Activated CD4-positive, alpha-beta T cell treated with anti-CD3 and anti-CD28 coated beads for 24 hours (primary cell): Measurements from ENCODE around the gene FHOD3.
"Not testable (repeated sequence)": the region's sequence is repeated elsewhere in the genome, so short reads cannot be mapped to it uniquely, and the experiment has no call there.

ENCODE experiments used
- DNase-seq, 2 donors: peaks; one replicate each; pipeline ENCODE4 v3.0.0-alpha.2; 2020; ENCODE audit warnings: low read depth in 2 of 2

The FHOD3 gene

GRCh38 chr18:36782710-36783109 lies 485.2 kb downstream of the FHOD3 start:
- DNase-seq: no peak

- DNase-seq: no peak
Measured at GRCh38 chr18:36783792-36784191, 486.3 kb downstream of the FHOD3 start.

- DNase-seq: no peak
Measured at GRCh38 chr18:36786686-36787085, 489.2 kb downstream of the FHOD3 start.

GRCh38 chr18:36792634-36793283 lies 495.2 kb downstream of the FHOD3 start:
- DNase-seq: no peak

- no peak for DNase-seq
Measured at GRCh38 chr18:36798738-36799473, 501.4 kb downstream of the FHOD3 start.

- DNase-seq: no peak
Measured at GRCh38 chr18:36805105-36805504, 507.6 kb downstream of the FHOD3 start.

GRCh38 chr18:36808681-36809080 lies 511.2 kb downstream of the FHOD3 start:
- DNase-seq: no peak

GRCh38 chr18:36809590-36810381 lies 512.3 kb downstream of the FHOD3 start:
- DNase-seq: peak in 1 of 2 donors; percentile 10

GRCh38 chr18:36811430-36811829 lies 513.9 kb downstream of the FHOD3 start:
- no peak for DNase-seq

- no peak for DNase-seq
Measured at GRCh38 chr18:36811955-36812354, 514.4 kb downstream of the FHOD3 start.

GRCh38 chr18:36812678-36813077 lies 515.2 kb downstream of the FHOD3 start:
- DNase-seq: no peak

- DNase-seq: no peak
Measured at GRCh38 chr18:36813101-36813775, 515.7 kb downstream of the FHOD3 start.

GRCh38 chr18:36813824-36814223 lies 516.3 kb downstream of the FHOD3 start:
- DNase-seq: no peak

- no peak for DNase-seq
Measured at GRCh38 chr18:36814994-36815393, 517.5 kb downstream of the FHOD3 start.

- not testable (repeated sequence) for DNase-seq
Measured at GRCh38 chr18:36816096-36816495, 518.6 kb downstream of the FHOD3 start.

GRCh38 chr18:36817039-36817438 lies 519.5 kb downstream of the FHOD3 start:
- no peak for DNase-seq

- DNase-seq: no peak
Measured at GRCh38 chr18:36818652-36819051, 521.1 kb downstream of the FHOD3 start.

GRCh38 chr18:36819621-36820020 lies 522.1 kb downstream of the FHOD3 start:
- no peak for DNase-seq

- DNase-seq: no peak
Measured at GRCh38 chr18:36821681-36822080, 524.2 kb downstream of the FHOD3 start.

- DNase-seq: no peak
Measured at GRCh38 chr18:36825526-36825925, 528.0 kb downstream of the FHOD3 start.

GRCh38 chr18:36826556-36826955 lies 529.0 kb downstream of the FHOD3 start:
- DNase-seq: no peak

GRCh38 chr18:36828157-36828629 lies 530.7 kb downstream of the FHOD3 start:
- no peak for DNase-seq
